ENCODE measurements around the gene MKI67. TPM values are rescaled to one million over a fixed set of nuclear protein-coding genes. Genes with fewer than 3 reads are reported as not detected.

MKI67 gene
- polyA plus RNA-seq, 2 of the 4 experiments (the other 2 are of a cell fraction): 33.8 to 51.7 TPM

GRCh38 chr10:128063736-128064107, 62.5 kb downstream of the MKI67 start:
- Histone ChIP-seq H3K9me3 (no peaks in the 10 kb centered on the region), H3K27ac (peak overlapping the region in 1 of 2 experiments; percentile 27; a peak in 1 of 6 replicates), H3K4me2 (no peak overlapping the region), H3K4me1 (no peaks in the 10 kb centered on the region), H3K4me3 (no peak overlapping the region)
- POLR2A ChIA-PET: no interaction called here
- ATAC-seq: no peak
- DNase-seq (ENCODE audit: low read depth in 1 of 2, low spot score in 1 of 2): no peak
- CTCF ChIA-PET: interaction anchor here (0.8 to 6.4 kb wide), 5 partner anchors 11 to 210 kb away, joined by 3 to 31 read pairs (median 6); partner anchors contain the start of gene PTPRE
- WGBS (ENCODE audit: missing lambda C conversion rate): 75% methylated on average over 6 of the region's 7 CpGs
- TF ChIP-seq FOSL2 (IDR thresholded peaks at IDR 0.05): no peak
- TF ChIP-seq FOSL2 (CRISPR knock-in tag; IDR thresholded peaks at IDR 0.05): no peak
- TF ChIP-seq BHLHE40 (IDR thresholded peaks at IDR 0.05; ENCODE audit: low read depth, low read length): no peak
- no peak for TF ChIP-seq NFE2L2 (conservative IDR thresholded peaks at IDR 0.05; ENCODE audit: low read length)
- no peak for TF ChIP-seq CBX2 (IDR thresholded peaks at IDR 0.05; ENCODE audit: borderline replicate concordance, low read depth)
- no peak for TF ChIP-seq USF2 (IDR thresholded peaks at IDR 0.05)
- TF ChIP-seq TFCP2L1 (CRISPR knock-in tag; IDR thresholded peaks at IDR 0.05): no peak
- no peak for TF ChIP-seq JUN (IDR thresholded peaks at IDR 0.05)
- no peak for TF ChIP-seq BCL3 (IDR thresholded peaks at IDR 0.05)
- no peak for TF ChIP-seq ZNF302 (CRISPR knock-in tag; IDR thresholded peaks at IDR 0.05)
- no peak for TF ChIP-seq SREBF2 (IDR thresholded peaks at IDR 0.05)
- no peak for TF ChIP-seq ELK1 (IDR thresholded peaks at IDR 0.05; ENCODE audit: low read depth, low read length)
- TF ChIP-seq MAZ (IDR thresholded peaks at IDR 0.05; ENCODE audit: borderline replicate concordance, low read depth, low read length): no peak
- no peak for TF ChIP-seq RNF2 (IDR thresholded peaks at IDR 0.05; ENCODE audit: borderline replicate concordance, low read depth)
- TF ChIP-seq HMGXB4 (CRISPR knock-in tag; IDR thresholded peaks at IDR 0.05; ENCODE audit: borderline replicate concordance): no peak
- no peak for TF ChIP-seq MAX (IDR thresholded peaks at IDR 0.05)
- FAIRE-seq: no peak

GRCh38 chr10:128062881-128063563, 63.2 kb downstream of the MKI67 start:
- no peak for FAIRE-seq
- ATAC-seq: no peak

More at GRCh38 chr10:128062881-128063563, 63.2 kb downstream of the MKI67 start:
- DNase-seq (ENCODE audit: low read depth in 1 of 2, low spot score in 1 of 2): no peak
- ChIA-PET POLR2A (no interaction called here), CTCF (interaction anchor here (0.8 to 6.4 kb wide), 7 partner anchors 8 to 209 kb away, joined by 3 to 31 read pairs (median 6); partner anchors contain the start of gene PTPRE)
- Histone ChIP-seq H3K27ac (no peak overlapping the region), H3K9me3 (no peaks in the 10 kb centered on the region), H3K4me3 (no peak overlapping the region), H3K4me2 (no peak overlapping the region), H3K4me1 (no peaks in the 10 kb centered on the region)
- TF ChIP-seq ELK1 (IDR thresholded peaks at IDR 0.05; ENCODE audit: low read depth, low read length): no peak
- TF ChIP-seq NFE2L2 (conservative IDR thresholded peaks at IDR 0.05; ENCODE audit: low read length): no peak
- TF ChIP-seq CEBPB (IDR thresholded peaks at IDR 0.05): no peak
- no peak for TF ChIP-seq ZFP36 (IDR thresholded peaks at IDR 0.05; ENCODE audit: borderline replicate concordance, partially characterized antibody)
- no peak for TF ChIP-seq RCOR1 (IDR thresholded peaks at IDR 0.05; ENCODE audit: low read depth, low read length)
- no peak for TF ChIP-seq ZC3H11A (IDR thresholded peaks at IDR 0.05)
- no peak for TF ChIP-seq PHF8 (IDR thresholded peaks at IDR 0.05; ENCODE audit: borderline replicate concordance, low read depth)
- TF ChIP-seq MYC (IDR thresholded peaks at IDR 0.05; ENCODE audit: borderline replicate concordance, low read length): no peak
- TF ChIP-seq BHLHE40 (IDR thresholded peaks at IDR 0.05; ENCODE audit: low read depth, low read length): no peak
- no peak for TF ChIP-seq SMC3 (IDR thresholded peaks at IDR 0.05)
- TF ChIP-seq KDM5A (IDR thresholded peaks at IDR 0.05): no peak
- TF ChIP-seq USF2 (IDR thresholded peaks at IDR 0.05): no peak
- TF ChIP-seq ESRRA (IDR thresholded peaks at IDR 0.05; ENCODE audit: borderline replicate concordance, low read length): no peak
- no peak for TF ChIP-seq EHMT2 (IDR thresholded peaks at IDR 0.05; ENCODE audit: low read depth)
- no peak for TF ChIP-seq POLR2A (IDR thresholded peaks at IDR 0.05; ENCODE audit: low read length)
- TF ChIP-seq CHD2 (IDR thresholded peaks at IDR 0.05; ENCODE audit: low read length, partially characterized antibody): no peak
- TF ChIP-seq FOSL2 (IDR thresholded peaks at IDR 0.05): no peak
- no peak for TF ChIP-seq FOSL2 (CRISPR knock-in tag; IDR thresholded peaks at IDR 0.05)
- TF ChIP-seq FOSB (CRISPR knock-in tag; IDR thresholded peaks at IDR 0.05): no peak
- TF ChIP-seq CBX2 (IDR thresholded peaks at IDR 0.05; ENCODE audit: borderline replicate concordance, low read depth): no peak
- 63% methylated on average over 13 of the region's 19 CpGs for WGBS (ENCODE audit: missing lambda C conversion rate)
